Measurements from ENCODE around the gene SKOR2.

Gene SKOR2

GRCh38 chr18:47283476-47283875 is 32.0 kb upstream of the SKOR2 start:
- TF ChIP-seq RAD21 (IDR thresholded peaks at IDR 0.05; ENCODE audit: low read depth) = peak; percentile 40
- TF ChIP-seq FOXM1 (IDR thresholded peaks at IDR 0.05; ENCODE audit: borderline replicate concordance, low read depth) = no peak

GRCh38 chr18:47280121-47280520 is 28.7 kb upstream of the SKOR2 start:
- TF ChIP-seq TCF12 (IDR thresholded peaks at IDR 0.05; ENCODE audit: low read depth) = no peak
- no peak for TF ChIP-seq RAD21 (IDR thresholded peaks at IDR 0.05; ENCODE audit: low read depth)
- TF ChIP-seq CEBPB (IDR thresholded peaks at IDR 0.05) = no peak
- TF ChIP-seq CREB1 (IDR thresholded peaks at IDR 0.05; ENCODE audit: low read depth) = no peak
- no peak for TF ChIP-seq EP300 (IDR thresholded peaks at IDR 0.05; ENCODE audit: borderline replicate concordance)
- TF ChIP-seq ZBTB7A (IDR thresholded peaks at IDR 0.05; ENCODE audit: low read depth) = no peak

GRCh38 chr18:47274961-47275360 is 23.5 kb upstream of the SKOR2 start:
- TF ChIP-seq ZBTB7A (IDR thresholded peaks at IDR 0.05; ENCODE audit: low read depth) (no peak), YY1 (IDR thresholded peaks at IDR 0.05; ENCODE audit: low read depth) (no peak), CREB1 (IDR thresholded peaks at IDR 0.05; ENCODE audit: low read depth) (no peak), EGR1 (IDR thresholded peaks at IDR 0.05) (no peak), REST (IDR thresholded peaks at IDR 0.05; ENCODE audit: low read depth) (no peak), TEAD4 (IDR thresholded peaks at IDR 0.05) (no peak), TAF1 (IDR thresholded peaks at IDR 0.05; ENCODE audit: low read depth) (no peak), CEBPB (IDR thresholded peaks at IDR 0.05) (no peak), EP300 (IDR thresholded peaks at IDR 0.05; ENCODE audit: borderline replicate concordance) (no peak), USF1 (IDR thresholded peaks at IDR 0.05) (no peak), RAD21 (IDR thresholded peaks at IDR 0.05; ENCODE audit: low read depth) (no peak), TCF12 (IDR thresholded peaks at IDR 0.05; ENCODE audit: low read depth) (no peak), NFIC (IDR thresholded peaks at IDR 0.05) (no peak), FOXM1 (IDR thresholded peaks at IDR 0.05; ENCODE audit: borderline replicate concordance, low read depth) (no peak), MAX (IDR thresholded peaks at IDR 0.05) (no peak)

- TF ChIP-seq TEAD4 (IDR thresholded peaks at IDR 0.05) = no peak
- no peak for TF ChIP-seq REST (IDR thresholded peaks at IDR 0.05; ENCODE audit: low read depth)
- TF ChIP-seq FOXM1 (IDR thresholded peaks at IDR 0.05; ENCODE audit: borderline replicate concordance, low read depth) = no peak
- TF ChIP-seq YY1 (IDR thresholded peaks at IDR 0.05; ENCODE audit: low read depth) = no peak
- TF ChIP-seq CEBPB (IDR thresholded peaks at IDR 0.05) = no peak
- TF ChIP-seq TCF12 (IDR thresholded peaks at IDR 0.05; ENCODE audit: low read depth) = no peak
- TF ChIP-seq USF1 (IDR thresholded peaks at IDR 0.05) = no peak
- no peak for TF ChIP-seq ZBTB7A (IDR thresholded peaks at IDR 0.05; ENCODE audit: low read depth)
- TF ChIP-seq TAF1 (IDR thresholded peaks at IDR 0.05; ENCODE audit: low read depth) = no peak
- TF ChIP-seq NFIC (IDR thresholded peaks at IDR 0.05) = no peak
- no peak for TF ChIP-seq MAX (IDR thresholded peaks at IDR 0.05)
- TF ChIP-seq EP300 (IDR thresholded peaks at IDR 0.05; ENCODE audit: borderline replicate concordance) = no peak
Measured at GRCh38 chr18:47265197-47265596, 13.7 kb upstream of the SKOR2 start.

- TF ChIP-seq EP300 (IDR thresholded peaks at IDR 0.05; ENCODE audit: borderline replicate concordance) (no peak), NFIC (IDR thresholded peaks at IDR 0.05) (no peak), EGR1 (IDR thresholded peaks at IDR 0.05) (no peak), ZBTB7A (IDR thresholded peaks at IDR 0.05; ENCODE audit: low read depth) (no peak)
Measured at GRCh38 chr18:47264308-47264700, 12.8 kb upstream of the SKOR2 start.

GRCh38 chr18:47263430-47264307 is 12.2 kb upstream of the SKOR2 start:
- TF ChIP-seq REST (IDR thresholded peaks at IDR 0.05; ENCODE audit: low read depth) (no peak), YY1 (IDR thresholded peaks at IDR 0.05; ENCODE audit: low read depth) (no peak), EP300 (IDR thresholded peaks at IDR 0.05; ENCODE audit: borderline replicate concordance) (no peak), NFIC (IDR thresholded peaks at IDR 0.05) (no peak), RAD21 (IDR thresholded peaks at IDR 0.05; ENCODE audit: low read depth) (no peak), CEBPB (IDR thresholded peaks at IDR 0.05) (no peak), EGR1 (IDR thresholded peaks at IDR 0.05) (no peak), TEAD4 (IDR thresholded peaks at IDR 0.05) (no peak), TAF1 (IDR thresholded peaks at IDR 0.05; ENCODE audit: low read depth) (no peak), FOXM1 (IDR thresholded peaks at IDR 0.05; ENCODE audit: borderline replicate concordance, low read depth) (no peak), CREB1 (IDR thresholded peaks at IDR 0.05; ENCODE audit: low read depth) (no peak), USF1 (IDR thresholded peaks at IDR 0.05) (no peak), TCF12 (IDR thresholded peaks at IDR 0.05; ENCODE audit: low read depth) (no peak), ZBTB7A (IDR thresholded peaks at IDR 0.05; ENCODE audit: low read depth) (no peak), MAX (IDR thresholded peaks at IDR 0.05) (no peak)

Data from Ishikawa (cell line).